ENCODE data around the gene DDI2.
A peak's percentile ranks its signal among the peaks of the same experiment; 100 is the strongest.

Gene DDI2

GRCh38 chr1:15605398-15606383 lies 11.6 kb upstream of the DDI2 start:
- no peak for DNase-seq (ENCODE audit: low spot score)

- no peak for DNase-seq (ENCODE audit: low spot score)
Measured at GRCh38 chr1:15609631-15610030, 7.6 kb upstream of the DDI2 start.

GRCh38 chr1:15610167-15610566 lies 7.1 kb upstream of the DDI2 start:
- no peak for DNase-seq (ENCODE audit: low spot score)

GRCh38 chr1:15616373-15617172 lies 685 bp upstream of the DDI2 start:
- peak; percentile 33 for DNase-seq (ENCODE audit: low spot score)

- DNase-seq (ENCODE audit: low spot score), result peak; percentile 35
Measured at GRCh38 chr1:15618077-15618654, 908 bp downstream of the DDI2 start.

- DNase-seq (ENCODE audit: low spot score), result peak; percentile 35
Measured at GRCh38 chr1:15618655-15619525, 1.6 kb downstream of the DDI2 start.

- DNase-seq (ENCODE audit: low spot score), result peak; percentile 46
Measured at GRCh38 chr1:15620155-15620545, 2.9 kb downstream of the DDI2 start.

- no peak for DNase-seq (ENCODE audit: low spot score)
Measured at GRCh38 chr1:15620902-15621682, 3.8 kb downstream of the DDI2 start.

- no peak for DNase-seq (ENCODE audit: low spot score)
Measured at GRCh38 chr1:15621975-15622374, 4.7 kb downstream of the DDI2 start.

- DNase-seq (ENCODE audit: low spot score), result no peak
Measured at GRCh38 chr1:15622712-15623373, 5.6 kb downstream of the DDI2 start.

- DNase-seq (ENCODE audit: low spot score), result no peak
Measured at GRCh38 chr1:15623435-15623834, 6.2 kb downstream of the DDI2 start.

- no peak for DNase-seq (ENCODE audit: low spot score)
Measured at GRCh38 chr1:15624133-15624714, 7.0 kb downstream of the DDI2 start.

GRCh38 chr1:15625056-15625917 lies 8.0 kb downstream of the DDI2 start:
- no peak for DNase-seq (ENCODE audit: low spot score)

GRCh38 chr1:15626269-15626950 lies 9.2 kb downstream of the DDI2 start:
- no peak for DNase-seq (ENCODE audit: low spot score)

GRCh38 chr1:15627343-15627988 lies 10.2 kb downstream of the DDI2 start:
- no peak for DNase-seq (ENCODE audit: low spot score)

- no peak for DNase-seq (ENCODE audit: low spot score)
Measured at GRCh38 chr1:15628003-15628402, 10.7 kb downstream of the DDI2 start.

- no peak for DNase-seq (ENCODE audit: low spot score)
Measured at GRCh38 chr1:15633756-15634420, 16.6 kb downstream of the DDI2 start.

All from hepatic stellate cell (primary cell).